Measurements from ENCODE around the gene SELENBP1. TPM values are rescaled to one million over a fixed set of nuclear protein-coding genes. Genes with fewer than 3 reads are reported as not detected.

Gene SELENBP1
- total RNA-seq, 1 donor from 2014 or later = 102 TPM

DNA sequence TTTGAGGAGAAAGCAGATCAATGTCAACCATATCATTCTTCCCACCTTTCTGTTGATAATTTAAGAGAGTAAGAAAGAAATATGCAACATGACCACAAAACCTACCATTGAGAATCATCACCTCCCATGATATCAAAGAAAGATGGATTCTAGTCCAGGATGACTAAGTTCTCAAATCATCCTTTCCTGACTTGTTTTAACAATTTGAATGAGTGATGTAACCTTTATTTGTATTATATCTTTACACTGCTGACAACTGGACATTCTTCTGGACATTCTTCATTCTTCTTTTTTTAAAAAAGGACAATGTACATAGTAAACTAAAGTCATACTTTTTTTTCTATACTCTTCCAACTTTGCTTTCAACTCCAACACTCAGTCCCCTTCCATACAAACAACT lies 36.4 kb upstream of the SELENBP1 start:
- no peak overlapping the region for H3K27ac ChIP-seq
- no peaks in the 10 kb centered on the region for H3K4me1 ChIP-seq
- H3K27me3 ChIP-seq = no peaks in the 10 kb centered on the region
- intact Hi-C loops (cut with DNase I) = no loop called here
- no peak for DNase-seq (ENCODE audit: low spot score in 2 of 2)
- H3K36me3 ChIP-seq = peaks cover 90 to 91% of the 10 kb centered on the region in 2 donors
- no peak overlapping the region for H3K4me3 ChIP-seq
- TF ChIP-seq, protein P1, sequence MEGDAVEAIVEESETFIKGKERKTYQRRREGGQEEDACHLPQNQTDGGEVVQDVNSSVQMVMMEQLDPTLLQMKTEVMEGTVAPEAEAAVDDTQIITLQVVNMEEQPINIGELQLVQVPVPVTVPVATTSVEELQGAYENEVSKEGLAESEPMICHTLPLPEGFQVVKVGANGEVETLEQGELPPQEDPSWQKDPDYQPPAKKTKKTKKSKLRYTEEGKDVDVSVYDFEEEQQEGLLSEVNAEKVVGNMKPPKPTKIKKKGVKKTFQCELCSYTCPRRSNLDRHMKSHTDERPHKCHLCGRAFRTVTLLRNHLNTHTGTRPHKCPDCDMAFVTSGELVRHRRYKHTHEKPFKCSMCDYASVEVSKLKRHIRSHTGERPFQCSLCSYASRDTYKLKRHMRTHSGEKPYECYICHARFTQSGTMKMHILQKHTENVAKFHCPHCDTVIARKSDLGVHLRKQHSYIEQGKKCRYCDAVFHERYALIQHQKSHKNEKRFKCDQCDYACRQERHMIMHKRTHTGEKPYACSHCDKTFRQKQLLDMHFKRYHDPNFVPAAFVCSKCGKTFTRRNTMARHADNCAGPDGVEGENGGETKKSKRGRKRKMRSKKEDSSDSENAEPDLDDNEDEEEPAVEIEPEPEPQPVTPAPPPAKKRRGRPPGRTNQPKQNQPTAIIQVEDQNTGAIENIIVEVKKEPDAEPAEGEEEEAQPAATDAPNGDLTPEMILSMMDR (IDR thresholded peaks at IDR 0.05) = no peak
- no peaks in the 10 kb centered on the region for H3K9me3 ChIP-seq

DNA sequence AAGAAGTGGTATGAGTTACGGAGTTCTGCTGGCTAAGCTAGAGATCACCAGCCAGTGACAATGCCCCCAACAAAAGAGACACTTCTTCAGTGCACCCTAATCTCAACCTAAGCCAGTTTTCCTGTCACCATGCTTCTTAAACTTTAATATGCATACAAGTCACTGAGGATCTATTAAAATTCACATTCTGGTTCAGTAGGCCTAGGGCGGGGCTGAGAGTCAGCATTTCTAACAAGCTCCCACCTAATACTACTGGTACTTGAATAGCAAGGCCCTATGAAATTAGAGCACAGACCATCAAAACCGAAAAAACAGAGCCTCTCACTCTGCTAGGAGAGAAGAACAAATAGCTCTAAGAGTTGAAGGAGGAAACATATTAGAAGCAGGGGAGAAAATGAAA lies 34.8 kb upstream of the SELENBP1 start:
- H3K4me1 ChIP-seq = no peaks in the 10 kb centered on the region
- no peak for DNase-seq (ENCODE audit: low spot score in 2 of 2)
- no peak overlapping the region for H3K27ac ChIP-seq
- H3K36me3 ChIP-seq = peaks cover 90 to 93% of the 10 kb centered on the region in 2 donors
- H3K4me3 ChIP-seq = no peak overlapping the region
- intact Hi-C loops (cut with DNase I) = no loop called here
- H3K27me3 ChIP-seq = no peaks in the 10 kb centered on the region
- H3K9me3 ChIP-seq = no peaks in the 10 kb centered on the region
- TF ChIP-seq, protein P1 (IDR thresholded peaks at IDR 0.05) = no peak

DNA sequence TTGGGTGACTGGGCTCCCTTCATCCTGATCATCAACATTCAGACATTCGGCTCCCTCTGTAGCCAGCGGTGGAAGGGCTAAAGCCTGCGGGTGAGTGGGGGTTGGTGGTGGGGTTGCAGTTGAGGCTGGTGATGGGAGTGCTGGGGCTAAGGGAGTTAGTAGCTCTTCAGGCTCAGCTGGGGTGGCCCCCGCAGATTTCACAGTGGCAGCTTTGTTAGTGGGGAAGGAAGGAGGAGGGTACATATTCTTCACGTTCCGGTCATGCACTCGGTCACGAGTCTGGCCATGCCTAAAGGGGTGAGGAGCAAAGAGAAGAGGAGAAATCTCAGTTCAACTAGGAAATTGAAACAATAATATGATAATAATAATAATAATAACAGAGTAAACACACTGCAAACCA lies 33.7 kb upstream of the SELENBP1 start:
- DNase-seq (ENCODE audit: low spot score in 2 of 2) = no peak
- Histone ChIP-seq H3K4me1 (peaks cover 0 to under 1% of the 10 kb centered on the region in 2 donors), H3K4me3 (no peak overlapping the region), H3K27me3 (no peaks in the 10 kb centered on the region), H3K27ac (no peak overlapping the region), H3K36me3 (peaks cover 90 to 92% of the 10 kb centered on the region in 2 donors), H3K9me3 (no peaks in the 10 kb centered on the region)
- intact Hi-C loops (cut with DNase I) = no loop called here
- TF ChIP-seq, protein P1 (IDR thresholded peaks at IDR 0.05) = no peak

DNA sequence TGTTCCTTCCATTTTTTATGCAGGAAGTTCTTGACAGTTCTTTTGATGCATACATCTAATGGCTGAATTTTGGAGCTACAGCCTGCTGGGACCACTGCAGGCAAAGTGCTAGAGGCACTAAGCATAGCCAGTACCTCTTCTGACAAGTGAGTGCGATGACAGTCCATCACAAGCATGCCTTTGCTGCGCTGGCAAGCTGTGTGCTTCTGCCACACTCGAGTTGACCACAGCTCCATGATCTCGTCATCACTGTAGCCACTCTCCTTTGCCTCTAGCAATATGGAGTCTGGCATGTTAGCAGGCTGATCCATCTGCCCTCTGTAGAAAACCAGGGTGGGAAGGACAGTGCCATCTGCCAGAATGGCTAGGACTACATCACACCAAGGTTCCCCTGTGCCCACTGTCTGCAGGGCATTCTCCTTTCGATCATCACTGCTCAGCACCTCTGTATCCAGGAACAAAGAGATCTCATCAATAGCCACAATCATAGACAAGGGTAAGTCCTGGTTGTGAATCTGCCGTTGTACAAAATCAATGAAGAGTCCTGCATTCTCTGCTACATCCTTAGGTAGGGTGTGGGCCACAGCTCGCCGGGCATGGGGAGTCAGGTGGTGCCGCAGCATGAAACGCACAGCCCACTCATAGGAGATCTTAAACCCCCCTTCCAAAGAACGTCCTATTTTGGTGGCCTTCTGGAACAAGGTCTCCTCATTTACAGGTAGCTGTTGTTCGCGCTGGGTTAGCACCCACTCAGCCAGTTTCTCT lies 32.9 kb upstream of the SELENBP1 start:
- TF ChIP-seq, protein P1 (IDR thresholded peaks at IDR 0.05) = no peak
- Histone ChIP-seq H3K27ac (no peak overlapping the region), H3K36me3 (peaks cover 88 to 89% of the 10 kb centered on the region in 2 donors), H3K9me3 (no peaks in the 10 kb centered on the region), H3K27me3 (no peaks in the 10 kb centered on the region), H3K4me3 (no peak overlapping the region), H3K4me1 (peaks cover 3 to 9% of the 10 kb centered on the region in 2 donors)
- intact Hi-C loops (cut with DNase I) = no loop called here
- no peak for DNase-seq (ENCODE audit: low spot score in 2 of 2)

DNA sequence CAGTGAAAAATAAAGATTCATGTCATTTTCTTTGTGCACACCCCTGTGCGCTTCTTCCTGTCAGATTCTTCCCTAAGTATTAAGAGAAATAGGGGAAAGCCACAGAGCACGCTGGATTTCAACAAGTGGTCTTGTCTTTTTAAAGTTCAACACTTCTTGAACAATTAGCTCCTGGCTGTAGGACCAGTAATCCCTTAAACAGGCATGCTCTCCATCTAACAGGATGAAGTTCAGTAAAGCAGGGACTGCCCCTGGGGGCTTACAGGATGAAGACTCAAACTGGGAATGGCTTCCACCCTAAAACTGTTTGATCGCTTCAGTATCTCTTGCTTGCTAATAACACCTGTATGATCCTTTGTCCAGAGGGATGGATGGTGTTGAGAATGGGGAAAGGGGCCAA lies 31.1 kb upstream of the SELENBP1 start:
- no peaks in the 10 kb centered on the region for H3K27me3 ChIP-seq
- peaks cover 6 to 12% of the 10 kb centered on the region in 2 donors for H3K4me1 ChIP-seq
- H3K4me3 ChIP-seq = no peak overlapping the region
- H3K36me3 ChIP-seq = peaks cover 71 to 72% of the 10 kb centered on the region in 2 donors
- intact Hi-C loops (cut with DNase I) = no loop called here
- H3K27ac ChIP-seq = no peak overlapping the region
- H3K9me3 ChIP-seq = no peaks in the 10 kb centered on the region
- TF ChIP-seq, protein P1 (IDR thresholded peaks at IDR 0.05) = no peak
- DNase-seq (ENCODE audit: low spot score in 2 of 2) = no peak
